Vagina (tissue), 2 donors: ENCODE data around the gene PXYLP1. TPM values are rescaled to one million over a fixed set of nuclear protein-coding genes. Genes with fewer than 3 reads are reported as not detected.
A peak's percentile ranks its signal among the peaks of the same experiment; 100 is the strongest.

Experiments
- DNase-seq, 2 donors: peaks; one replicate each; pipeline ENCODE4 v3.0.0-alpha.2; 2017; ENCODE audit errors: extremely low spot score in 2 of 2
- H3K27ac ChIP-seq: fragments of 200-600 bp; sonication (generic); one replicate; pipeline ENCODE4 v1.5.1; 2019
- H3K27me3 ChIP-seq: fragments of 200-600 bp; sonication (generic); one replicate; pipeline ENCODE4 v1.5.1; 2019
- H3K36me3 ChIP-seq, 2 donors: fragments of 200-600 bp; sonication (generic); one replicate each; pipeline ENCODE4 v1.5.1; 2017 to 2019
- H3K4me1 ChIP-seq: fragments of 200-600 bp; sonication (generic); one replicate; pipeline ENCODE4 v1.5.1; 2019
- H3K4me3 ChIP-seq, 2 donors: fragments of 200-600 bp; sonication (generic); 1 replicate in 1 of 2; 2 replicates in 1 of 2; pipeline ENCODE4 v1.5.1; 2016 to 2019
- H3K9me3 ChIP-seq: fragments of 200-600 bp; sonication (generic); one replicate; pipeline ENCODE4 v1.5.1; 2019
- POLR2A ChIP-seq, 2 donors: fragments of 450-650 bp; IDR thresholded peaks; one replicate each; pipeline ENCODE4 v1.6.1; 2017; ENCODE audit warnings: antibody characterized with exemption in 2 of 2, mild to moderate bottlenecking in 2 of 2, moderate library complexity in 2 of 2
- POLR2AphosphoS5 ChIP-seq, 2 donors: sonication (generic); formaldehyde crosslinking; IDR thresholded peaks; one replicate each; pipeline ENCODE4 v1.9.0; 2017; ENCODE audit warnings: antibody characterized with exemption in 2 of 2, mild to moderate bottlenecking in 2 of 2, low read depth in 1 of 2; ENCODE audit not compliant: insufficient read depth in 1 of 2
- intact Hi-C: fragments of 100-400 bp; cut with DNase I; formaldehyde crosslinking; loops from one replicate; pipeline ENCODE4 v1.15.1; 2023
- total RNA-seq: library from RNA; depleted of rRNA; stranded (reverse); fragments of >200 nt; gene quantifications from one replicate; pipeline ENCODE4 v1.2.3, GENCODE V29; 2016
- TF ChIP-seq, protein P1 (sequence below), 3 experiments: fragments of 450-650 bp in 2 of 3; fragments of 200-600 bp in 1 of 3; sonication (generic) in 1 of 3; IDR thresholded peaks; one replicate each; pipeline ENCODE4 v1.5.1; 2017 to 2019; ENCODE audit warnings: antibody characterized with exemption in 3 of 3, mild to moderate bottlenecking in 2 of 3, moderate library complexity in 2 of 3

PXYLP1 gene
- total RNA-seq, 1 donor from 2014 or later: 16.7 TPM

DNA sequence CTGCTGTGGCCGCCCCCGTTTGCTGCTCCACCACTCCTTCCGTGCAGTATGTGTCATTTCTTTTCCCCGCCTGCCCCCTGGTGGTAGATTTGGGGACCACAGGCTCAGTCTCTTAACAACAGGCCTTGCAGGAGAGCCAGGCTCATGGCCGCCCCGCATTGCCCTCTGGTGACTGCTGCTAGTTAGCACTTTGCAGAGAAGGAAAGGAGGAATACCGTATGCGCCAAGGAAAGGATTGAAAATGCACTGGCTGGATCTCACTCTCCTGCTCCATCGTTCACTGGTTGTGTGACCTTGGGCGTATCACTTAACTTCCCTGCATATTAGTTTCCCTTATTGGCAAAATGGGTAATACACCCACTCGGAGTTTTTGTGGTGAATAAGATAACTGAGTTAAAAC is 39.3 kb upstream of the PXYLP1 start:
- H3K27me3 ChIP-seq: no peaks in the 10 kb centered on the region
- DNase-seq: peak in 1 of 2 donors; percentile 94
- no peaks in the 10 kb centered on the region for H3K36me3 ChIP-seq
- intact Hi-C loops: loop anchor here (5.0 kb wide), 1 partner anchor 180 kb away; no protein-coding TSS in a partner anchor
- TF ChIP-seq POLR2A (IDR thresholded peaks at IDR 0.05): no peak
- TF ChIP-seq POLR2AphosphoS5 (IDR thresholded peaks at IDR 0.05; ENCODE audit: insufficient read depth in 1 of 2, low read depth in 1 of 2): peak in 1 of 2 donors; percentile 50
- TF ChIP-seq, protein P1, sequence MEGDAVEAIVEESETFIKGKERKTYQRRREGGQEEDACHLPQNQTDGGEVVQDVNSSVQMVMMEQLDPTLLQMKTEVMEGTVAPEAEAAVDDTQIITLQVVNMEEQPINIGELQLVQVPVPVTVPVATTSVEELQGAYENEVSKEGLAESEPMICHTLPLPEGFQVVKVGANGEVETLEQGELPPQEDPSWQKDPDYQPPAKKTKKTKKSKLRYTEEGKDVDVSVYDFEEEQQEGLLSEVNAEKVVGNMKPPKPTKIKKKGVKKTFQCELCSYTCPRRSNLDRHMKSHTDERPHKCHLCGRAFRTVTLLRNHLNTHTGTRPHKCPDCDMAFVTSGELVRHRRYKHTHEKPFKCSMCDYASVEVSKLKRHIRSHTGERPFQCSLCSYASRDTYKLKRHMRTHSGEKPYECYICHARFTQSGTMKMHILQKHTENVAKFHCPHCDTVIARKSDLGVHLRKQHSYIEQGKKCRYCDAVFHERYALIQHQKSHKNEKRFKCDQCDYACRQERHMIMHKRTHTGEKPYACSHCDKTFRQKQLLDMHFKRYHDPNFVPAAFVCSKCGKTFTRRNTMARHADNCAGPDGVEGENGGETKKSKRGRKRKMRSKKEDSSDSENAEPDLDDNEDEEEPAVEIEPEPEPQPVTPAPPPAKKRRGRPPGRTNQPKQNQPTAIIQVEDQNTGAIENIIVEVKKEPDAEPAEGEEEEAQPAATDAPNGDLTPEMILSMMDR (IDR thresholded peaks at IDR 0.05): peak; percentile 94 to 100 (median 99)
- no peak overlapping the region for H3K27ac ChIP-seq
- H3K4me1 ChIP-seq: no peaks in the 10 kb centered on the region
- no peaks in the 10 kb centered on the region for H3K9me3 ChIP-seq
- no peak overlapping the region for H3K4me3 ChIP-seq

DNA sequence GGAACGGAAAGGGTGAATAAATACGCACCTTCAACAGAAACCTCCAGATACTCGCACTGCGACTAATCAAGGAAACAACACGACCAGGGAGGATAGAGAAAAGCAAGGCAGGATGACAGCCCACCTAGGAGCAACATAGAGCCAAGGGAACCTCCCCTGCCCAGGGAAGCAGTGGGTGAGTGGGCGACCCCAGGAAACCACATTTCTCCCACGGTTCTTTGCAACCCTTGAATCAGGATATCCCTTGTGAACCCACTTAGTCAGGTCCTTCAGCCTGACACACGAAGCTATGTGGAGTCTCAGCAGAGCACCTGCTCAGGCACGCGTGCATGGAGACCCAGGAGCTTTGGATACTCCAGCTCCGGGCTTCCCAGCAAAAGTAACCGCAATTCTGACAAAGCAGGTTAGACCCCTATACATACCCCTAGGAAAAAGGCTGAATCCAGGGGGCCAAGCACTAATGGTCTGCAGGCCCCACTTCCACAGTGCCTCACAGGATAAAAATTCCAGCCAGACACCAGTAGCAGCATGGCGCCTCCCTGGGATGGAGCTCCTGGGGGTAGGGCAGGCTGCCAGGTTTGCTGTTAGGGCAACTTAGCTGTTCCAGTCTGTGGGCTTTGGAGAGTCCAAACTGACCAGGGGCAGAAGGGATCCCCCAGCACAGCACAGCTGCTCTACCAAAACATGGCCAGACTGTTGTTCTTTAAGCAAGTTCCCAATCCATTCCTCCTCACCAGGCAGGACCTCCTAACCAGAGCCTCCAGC is 38.4 kb upstream of the PXYLP1 start:
- H3K27me3 ChIP-seq: no peaks in the 10 kb centered on the region
- intact Hi-C loops: loop anchor here (5.0 kb wide), 1 partner anchor 181 kb away; no protein-coding TSS in a partner anchor
- no peak overlapping the region for H3K27ac ChIP-seq
- H3K36me3 ChIP-seq: no peaks in the 10 kb centered on the region
- H3K9me3 ChIP-seq: no peaks in the 10 kb centered on the region
- no peak for DNase-seq
- no peak overlapping the region for H3K4me3 ChIP-seq
- H3K4me1 ChIP-seq: no peaks in the 10 kb centered on the region
- TF ChIP-seq POLR2A (IDR thresholded peaks at IDR 0.05) (no peak), POLR2AphosphoS5 (IDR thresholded peaks at IDR 0.05; ENCODE audit: insufficient read depth in 1 of 2, low read depth in 1 of 2) (no peak)
- TF ChIP-seq, protein P1 (IDR thresholded peaks at IDR 0.05): no peak

DNA sequence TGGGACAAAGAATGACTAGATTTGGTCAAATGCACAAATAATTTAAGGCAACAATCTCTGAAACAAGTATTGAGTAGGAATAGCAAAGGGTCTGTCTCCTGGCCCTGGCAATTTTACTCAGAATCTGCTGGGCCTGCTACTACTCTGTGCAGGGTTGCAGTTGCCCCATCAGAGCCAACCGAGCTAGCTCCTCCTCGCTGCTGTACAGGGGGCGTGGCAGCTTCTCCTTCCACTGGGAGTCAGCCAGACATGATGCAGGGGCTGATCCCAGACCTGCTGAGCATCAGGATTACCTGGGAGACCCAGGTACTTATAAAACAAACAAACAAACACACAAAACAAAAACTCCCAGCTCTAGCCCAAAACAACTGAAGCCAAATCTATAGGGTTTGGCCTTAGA is 30.5 kb upstream of the PXYLP1 start:
- Histone ChIP-seq H3K27ac (no peak overlapping the region), H3K9me3 (no peaks in the 10 kb centered on the region), H3K4me1 (no peaks in the 10 kb centered on the region), H3K36me3 (no peaks in the 10 kb centered on the region), H3K27me3 (no peaks in the 10 kb centered on the region), H3K4me3 (no peak overlapping the region)
- TF ChIP-seq POLR2AphosphoS5 (IDR thresholded peaks at IDR 0.05; ENCODE audit: insufficient read depth in 1 of 2, low read depth in 1 of 2) (no peak), POLR2A (IDR thresholded peaks at IDR 0.05) (no peak)
- TF ChIP-seq, protein P1 (IDR thresholded peaks at IDR 0.05): no peak
- no peak for DNase-seq
- intact Hi-C loops: no loop called here

DNA sequence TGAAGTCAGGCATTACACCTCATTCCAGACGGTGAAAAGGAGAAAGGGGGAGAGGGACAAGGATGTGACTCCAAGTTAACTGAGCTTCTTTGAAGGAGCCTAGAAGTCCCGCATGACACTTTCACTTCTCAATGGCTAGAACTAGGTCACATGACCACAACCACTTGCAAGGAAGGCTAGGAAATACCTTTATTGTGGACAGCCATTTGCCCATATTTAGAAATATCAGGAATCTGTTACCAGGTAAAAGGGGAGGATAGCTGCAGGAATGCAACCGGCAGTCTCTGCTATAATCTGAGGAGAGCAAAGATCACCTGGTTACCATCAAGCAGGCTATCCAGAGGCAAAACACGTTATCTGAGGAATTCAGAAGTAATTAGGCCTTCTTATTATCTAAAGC is 28.9 kb upstream of the PXYLP1 start:
- intact Hi-C loops: no loop called here
- no peaks in the 10 kb centered on the region for H3K9me3 ChIP-seq

More for the DNA sequence above, 28.9 kb upstream of the PXYLP1 start:
- DNase-seq: no peak
- no peak for TF ChIP-seq POLR2AphosphoS5 (IDR thresholded peaks at IDR 0.05; ENCODE audit: insufficient read depth in 1 of 2, low read depth in 1 of 2)
- TF ChIP-seq, protein P1 (IDR thresholded peaks at IDR 0.05): no peak
- TF ChIP-seq POLR2A (IDR thresholded peaks at IDR 0.05): no peak
- Histone ChIP-seq H3K4me3 (no peak overlapping the region), H3K27me3 (no peaks in the 10 kb centered on the region), H3K27ac (no peak overlapping the region), H3K4me1 (no peaks in the 10 kb centered on the region), H3K36me3 (no peaks in the 10 kb centered on the region)
